Hypothalamus (tissue), 51 donors: ENCODE data around the gene DESI2.
"Not testable (repeated sequence)": the region's sequence is repeated elsewhere in the genome, so short reads cannot be mapped to it uniquely, and the experiment has no call there.

Experiments used
- DNase-seq, 51 donors: peaks; one replicate each; lab custom pipeline; 2025; lab: John Stamatoyannopoulos, UW

Gene DESI2

DNA sequence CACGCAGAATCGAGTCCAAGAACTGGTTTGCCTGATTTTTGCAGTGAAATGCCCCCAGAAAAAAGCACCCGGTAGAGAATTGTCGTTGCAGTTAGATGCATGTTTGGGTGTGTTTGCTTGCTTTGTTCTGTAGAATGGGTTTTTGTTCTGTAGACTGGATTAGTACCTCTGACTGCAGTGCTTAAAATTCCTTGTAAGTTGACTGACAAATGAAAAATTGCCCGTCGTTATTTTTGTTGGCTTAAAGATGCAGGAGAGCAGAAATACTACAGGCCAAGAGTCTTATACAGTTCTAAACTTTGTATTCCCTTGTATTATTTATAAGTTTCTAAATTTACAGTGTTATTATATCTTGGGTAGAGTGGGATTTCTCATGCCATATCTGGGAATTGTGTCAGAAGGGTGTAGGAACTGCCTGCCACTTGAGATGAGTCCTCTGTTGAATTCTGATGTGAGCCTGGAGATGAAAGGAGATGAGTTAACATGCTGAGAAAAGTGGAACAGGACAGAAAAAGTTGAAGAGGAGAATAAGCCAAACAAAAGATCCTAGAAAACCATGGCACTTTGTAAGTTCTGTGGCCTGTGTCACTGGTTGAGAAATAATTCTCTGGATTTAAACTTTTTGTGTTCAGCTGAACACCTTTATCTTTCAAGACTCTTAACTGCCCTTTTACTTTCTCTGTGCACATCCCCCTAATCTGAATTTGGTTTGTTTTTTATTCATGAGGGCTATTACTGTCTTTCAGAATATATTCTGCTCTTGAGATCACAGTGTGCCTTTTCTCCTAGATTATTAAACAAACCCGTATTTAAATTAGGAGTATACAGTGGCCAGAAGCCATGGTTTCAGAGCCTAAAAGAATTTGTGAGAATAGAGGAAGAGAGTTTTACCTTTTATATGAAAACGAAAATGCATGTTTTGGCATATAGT, 1.4 kb downstream of the DESI2 start:
- peak in 2 of 51 donors; percentile 15 to 51 for DNase-seq

DNA sequence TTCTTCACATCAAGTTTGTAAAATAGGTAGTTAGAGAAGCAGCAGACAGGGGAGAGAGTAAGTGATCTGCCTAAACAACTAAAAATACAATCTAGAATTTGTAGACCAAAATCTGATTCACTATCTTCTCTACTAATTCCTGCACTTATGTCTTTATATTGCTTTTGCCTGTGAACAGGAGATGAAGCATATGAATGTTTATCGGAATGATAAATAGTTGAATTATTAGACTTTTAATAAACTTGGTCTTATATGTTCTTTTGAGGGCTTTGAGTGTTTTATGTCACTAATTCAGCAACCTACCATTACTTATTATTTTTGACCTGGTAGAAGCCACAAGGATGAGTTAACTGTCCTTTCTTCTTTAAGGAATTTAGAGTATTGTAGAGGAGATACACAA, 2.3 kb downstream of the DESI2 start:
- no peak for DNase-seq

DNA sequence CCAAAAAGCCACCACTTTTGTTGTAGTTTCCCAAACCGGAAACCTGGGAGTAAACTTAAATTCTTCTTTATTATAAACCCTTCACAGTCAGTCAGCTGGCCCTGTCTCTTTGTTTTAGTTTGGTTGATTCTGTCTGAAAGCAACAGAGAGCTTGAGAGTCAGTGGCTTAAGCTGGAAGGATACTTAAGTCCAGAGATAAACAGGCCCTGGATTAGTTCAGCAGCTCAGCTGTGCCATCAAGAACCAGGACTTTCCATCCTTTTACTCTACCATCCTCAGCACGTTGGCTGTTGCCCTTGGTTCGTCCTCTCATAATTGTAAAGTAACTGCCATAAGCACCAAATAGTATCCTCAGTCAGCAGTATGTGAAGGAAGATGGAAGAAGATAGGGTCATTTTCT, 4.5 kb downstream of the DESI2 start:
- DNase-seq: no peak

DNA sequence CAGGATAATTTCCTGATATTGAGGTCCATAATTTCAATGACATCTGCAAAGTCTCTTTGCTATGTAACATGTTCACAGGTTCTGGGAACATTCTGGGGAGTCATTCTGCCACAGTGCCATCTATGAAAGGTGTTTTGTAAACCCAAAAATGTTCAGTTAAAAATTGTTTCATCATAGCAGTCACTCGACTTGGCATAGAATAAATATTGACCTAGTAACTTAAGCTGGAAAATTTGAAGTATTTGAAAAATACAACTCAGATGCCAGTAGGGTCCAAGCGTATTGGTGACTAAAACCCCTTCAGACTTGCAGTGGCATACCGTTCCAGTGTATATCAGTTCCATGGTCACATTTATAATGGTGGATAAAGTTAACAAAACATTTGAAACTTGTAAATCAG, 6.8 kb downstream of the DESI2 start:
- DNase-seq: no peak

- no peak for DNase-seq
These were observed 7.7 kb downstream of the DESI2 start for GRCh38 chr1:244660595-244660994.

GRCh38 chr1:244661569-244662312, 8.8 kb downstream of the DESI2 start:
- not testable (repeated sequence) for DNase-seq

DNA sequence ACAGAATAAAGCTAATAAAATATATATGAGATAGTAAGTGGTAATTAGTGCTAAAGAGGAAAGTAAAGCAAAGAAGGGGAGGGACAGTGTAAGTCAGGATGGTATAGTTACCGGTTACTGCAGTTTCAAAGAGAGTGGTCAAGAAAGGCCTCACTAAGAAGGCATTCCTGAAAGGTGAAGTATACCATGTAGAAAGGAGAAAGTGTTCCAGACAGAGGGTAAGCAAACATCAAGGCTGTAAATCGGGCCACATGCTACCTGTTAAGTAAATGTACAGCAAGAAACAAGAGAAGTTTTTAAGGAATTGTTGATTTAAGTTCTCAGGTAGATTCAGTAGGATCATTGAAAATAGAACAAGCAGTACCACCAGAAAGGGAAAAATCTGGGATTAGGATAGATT, 9.7 kb downstream of the DESI2 start:
- DNase-seq: no peak

DNA sequence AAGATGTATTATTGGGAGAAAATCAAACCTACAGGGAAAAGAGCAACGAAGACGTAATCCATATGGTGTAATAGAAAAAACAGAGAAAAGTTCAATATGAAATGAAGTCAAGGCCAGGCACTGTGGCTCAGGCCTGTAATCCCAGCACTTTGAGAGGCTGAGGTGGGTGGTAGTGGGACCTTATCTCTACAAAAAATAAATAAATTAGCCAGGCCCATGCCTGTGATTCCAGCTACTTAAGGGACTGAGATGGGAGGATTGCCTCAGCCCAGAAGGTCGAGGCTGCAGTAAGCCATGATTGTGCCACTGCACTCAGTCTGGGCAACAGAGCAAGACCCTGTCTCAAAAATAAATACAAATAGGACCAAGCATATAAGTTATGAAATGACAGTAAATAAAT, 11.4 kb downstream of the DESI2 start:
- no peak for DNase-seq

DNA sequence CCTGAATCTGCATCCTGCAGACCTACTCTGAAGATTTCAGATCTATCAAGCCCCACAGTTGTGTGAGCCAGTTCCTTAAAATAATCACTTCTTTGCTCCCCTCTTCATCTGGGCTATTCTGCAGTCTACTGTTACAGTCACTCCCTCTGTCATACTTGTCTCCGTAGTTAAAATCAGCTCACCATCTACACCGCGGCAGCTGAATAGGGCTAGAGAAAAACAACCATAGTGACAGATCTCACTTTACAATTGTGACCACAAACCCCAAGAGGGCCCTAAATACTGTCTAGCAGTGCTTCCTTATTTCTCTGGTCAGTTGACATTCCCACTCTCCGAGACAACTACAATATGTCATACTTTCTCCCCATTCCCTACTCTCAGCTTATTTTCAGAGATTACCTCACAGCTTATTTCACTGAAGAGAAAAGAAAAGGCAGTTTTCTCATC, 12.9 kb downstream of the DESI2 start:
- DNase-seq: no peak

GRCh38 chr1:244666672-244667418, 13.9 kb downstream of the DESI2 start:
- not testable (repeated sequence) for DNase-seq

DNA sequence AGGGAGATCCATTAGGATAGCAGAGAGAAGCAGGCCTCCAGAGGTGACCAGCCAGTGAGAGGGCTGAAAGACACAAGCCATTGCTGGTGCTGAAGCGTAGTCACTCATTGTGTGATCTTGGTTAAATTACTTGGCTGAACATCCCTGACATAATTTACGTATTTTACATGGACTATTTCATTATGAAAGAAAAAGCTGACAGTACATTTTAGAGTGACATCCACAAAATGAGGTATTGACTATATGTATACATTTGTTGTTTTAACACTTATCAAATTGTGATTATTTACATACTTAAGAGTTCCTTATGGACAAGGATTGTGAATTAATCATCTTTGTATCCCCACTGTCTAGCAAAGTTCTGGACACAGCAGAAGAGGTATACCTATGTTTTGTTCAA, 14.9 kb downstream of the DESI2 start:
- DNase-seq: no peak

DNA sequence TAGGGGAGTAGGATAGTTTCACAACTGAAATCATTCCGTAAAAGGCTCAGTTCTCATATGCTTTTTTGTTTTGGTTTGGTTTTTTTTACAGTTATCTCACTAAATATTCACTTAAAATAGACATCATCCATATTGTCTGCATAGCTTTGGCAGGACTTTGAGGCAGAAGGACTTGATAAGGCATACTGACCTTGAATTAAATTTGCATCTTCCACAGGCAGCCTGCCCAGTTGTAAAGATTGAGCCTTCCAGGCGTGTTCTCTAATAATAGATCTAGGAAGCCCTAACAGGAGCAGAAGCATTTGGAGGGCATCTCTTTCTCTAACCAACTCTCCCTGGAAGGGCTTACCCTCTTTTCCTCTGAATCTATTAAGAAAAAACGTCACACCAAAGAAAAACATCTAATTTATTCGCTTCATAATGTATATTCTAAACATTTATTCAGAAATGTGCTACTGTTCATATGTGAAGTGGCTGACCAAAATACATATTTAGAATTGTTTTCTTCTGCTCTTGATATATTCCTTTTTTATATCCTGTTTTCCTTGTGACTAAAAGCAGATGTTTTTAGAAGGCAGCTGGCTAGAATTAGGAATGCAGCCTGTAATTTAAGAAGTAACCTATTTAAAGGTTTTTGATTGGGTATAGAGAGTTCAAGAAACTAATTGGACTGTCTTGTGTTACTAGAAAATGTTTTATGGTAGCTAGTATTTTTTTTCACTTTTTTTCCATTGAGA, 20.2 kb downstream of the DESI2 start:
- no peak for DNase-seq

GRCh38 chr1:244674446-244674845, 21.5 kb downstream of the DESI2 start:
- DNase-seq: no peak

DNA sequence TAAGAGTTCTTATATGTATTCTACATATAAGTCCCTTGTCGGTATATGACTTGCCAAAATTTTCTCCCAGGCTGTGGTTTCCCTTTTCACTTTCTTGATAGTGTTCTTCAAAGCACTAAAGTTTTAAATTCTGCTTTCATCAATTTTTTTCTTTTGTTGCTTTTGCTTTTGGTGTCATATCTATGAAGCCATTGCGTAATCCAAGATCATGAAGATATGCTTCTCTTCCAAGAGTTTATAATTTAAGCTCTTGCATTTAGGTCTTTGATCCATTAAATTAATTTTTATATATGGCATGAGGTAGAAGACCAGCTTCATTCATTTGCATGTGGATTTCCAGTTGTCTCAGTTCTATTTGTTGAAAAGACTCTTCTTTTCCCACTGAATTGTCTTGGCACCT, 22.2 kb downstream of the DESI2 start:
- no peak for DNase-seq

DNA sequence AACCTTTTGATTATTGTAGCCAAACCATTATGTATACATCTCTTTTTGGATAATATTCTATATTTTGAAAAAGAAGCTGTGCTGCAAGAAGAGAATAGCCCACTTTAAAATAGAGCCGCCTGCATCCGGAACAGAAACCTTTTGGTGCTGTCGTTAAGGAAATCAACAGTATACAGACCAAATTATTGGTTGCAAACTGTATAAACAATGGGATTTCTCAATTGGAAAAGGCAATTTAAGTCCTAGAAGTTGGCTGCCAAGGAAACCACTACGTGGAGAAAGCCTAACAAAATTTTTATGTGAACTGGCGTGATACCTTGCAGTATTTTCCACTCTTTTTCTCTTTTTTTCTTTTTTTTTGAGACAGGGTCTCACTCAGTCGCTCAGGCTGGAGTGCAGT, 25.8 kb downstream of the DESI2 start:
- DNase-seq: no peak

DNA sequence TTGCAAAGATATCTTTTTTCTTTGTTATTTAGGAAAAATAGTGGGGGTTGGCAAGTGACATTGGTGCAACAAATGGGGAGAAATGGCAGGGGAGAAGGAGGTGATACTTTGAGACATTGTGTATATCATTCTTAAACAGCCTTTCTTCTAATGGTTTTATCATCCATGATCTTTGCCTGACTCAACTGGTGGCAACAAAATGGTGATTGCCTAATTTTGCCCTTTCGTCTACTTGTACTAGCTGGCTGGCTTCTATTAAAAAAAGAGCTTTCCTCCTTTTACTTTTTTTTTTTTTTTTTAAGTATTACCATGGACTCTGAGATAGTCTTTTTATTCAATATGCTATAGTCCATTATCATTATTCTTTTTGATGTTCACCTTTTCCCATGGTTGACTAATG, 27.7 kb downstream of the DESI2 start:
- no peak for DNase-seq

GRCh38 chr1:244682087-244682486, 29.2 kb downstream of the DESI2 start:
- not testable (repeated sequence) for DNase-seq

DNA sequence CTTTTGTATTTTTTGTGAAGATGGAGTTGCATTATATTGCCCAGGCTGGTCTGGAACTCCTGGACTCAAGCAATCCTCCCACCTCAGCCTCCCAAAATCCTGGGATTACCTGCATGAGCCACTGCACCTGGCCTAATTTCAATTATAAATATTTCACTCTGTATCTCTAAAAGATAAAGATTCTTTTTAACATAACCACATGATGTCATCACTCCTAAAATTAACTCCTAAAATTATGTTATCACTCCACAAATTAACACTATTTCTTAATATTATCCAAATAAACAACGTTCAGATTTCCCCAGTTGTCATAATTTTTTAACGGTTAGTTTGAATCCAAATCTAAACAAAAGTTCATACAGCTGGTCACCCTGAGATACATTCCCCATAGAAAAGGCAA, 43.0 kb downstream of the DESI2 start:
- DNase-seq: no peak

DNA sequence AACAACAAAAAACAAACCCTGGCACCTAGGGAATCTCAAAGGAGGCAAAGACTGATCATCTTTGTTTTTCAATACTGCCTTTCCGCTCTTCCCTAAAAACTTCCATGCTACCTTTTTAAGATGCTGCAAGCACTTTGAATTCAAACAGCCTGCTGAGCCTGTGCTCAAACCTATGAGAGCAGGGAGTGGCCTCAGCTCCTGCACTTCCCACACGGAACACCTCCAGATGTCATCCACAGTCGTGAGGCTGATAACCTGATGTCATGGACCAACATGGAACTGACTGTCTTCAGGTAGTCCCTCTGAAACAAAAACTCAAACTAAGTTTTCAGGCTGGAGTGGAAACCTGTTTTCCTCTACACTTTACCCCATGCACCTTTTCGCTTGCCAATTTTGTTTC, 46.8 kb downstream of the DESI2 start:
- no peak for DNase-seq

DNA sequence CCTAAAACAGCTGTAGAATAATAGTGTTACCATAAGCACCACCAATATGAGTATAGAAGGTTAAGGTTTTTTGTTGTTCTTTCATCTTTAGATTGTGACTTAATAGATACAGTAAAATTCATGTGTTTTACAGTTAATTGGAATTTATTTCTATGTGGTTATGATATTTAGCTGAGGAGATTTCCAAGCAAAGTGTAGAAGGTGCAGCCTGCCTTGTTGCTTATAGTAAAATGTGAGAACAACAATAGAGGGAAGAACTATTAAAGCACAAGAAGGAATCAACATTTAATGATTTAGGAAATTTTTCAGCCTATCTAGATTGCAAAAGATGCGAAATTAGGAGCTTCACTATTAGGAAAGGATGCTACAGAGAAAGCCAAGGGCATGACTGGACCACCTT, 47.9 kb downstream of the DESI2 start:
- DNase-seq: no peak
